ENCODE measurements around the gene ARL4C.

- TF ChIP-seq CTCF (conservative IDR thresholded peaks at IDR 0.05; ENCODE audit: low read length) (peak; percentile 84), EZH2phosphoT487 (IDR thresholded peaks at IDR 0.05; ENCODE audit: borderline replicate concordance) (no peak)
Measured at GRCh38 chr2:234544659-234545611, 48.1 kb upstream of the ARL4C start.
